GM19099 (cell line): Measurements from ENCODE around the gene ELP4.

ENCODE experiments used
- POLR2A ChIP-seq: IDR thresholded peaks from 3 replicates; pipeline ENCODE4 v1.6.1; 2011; ENCODE audit warnings: low read depth; ENCODE audit not compliant: insufficient read length; ENCODE audit errors: extremely low read depth

The ELP4 gene

DNA sequence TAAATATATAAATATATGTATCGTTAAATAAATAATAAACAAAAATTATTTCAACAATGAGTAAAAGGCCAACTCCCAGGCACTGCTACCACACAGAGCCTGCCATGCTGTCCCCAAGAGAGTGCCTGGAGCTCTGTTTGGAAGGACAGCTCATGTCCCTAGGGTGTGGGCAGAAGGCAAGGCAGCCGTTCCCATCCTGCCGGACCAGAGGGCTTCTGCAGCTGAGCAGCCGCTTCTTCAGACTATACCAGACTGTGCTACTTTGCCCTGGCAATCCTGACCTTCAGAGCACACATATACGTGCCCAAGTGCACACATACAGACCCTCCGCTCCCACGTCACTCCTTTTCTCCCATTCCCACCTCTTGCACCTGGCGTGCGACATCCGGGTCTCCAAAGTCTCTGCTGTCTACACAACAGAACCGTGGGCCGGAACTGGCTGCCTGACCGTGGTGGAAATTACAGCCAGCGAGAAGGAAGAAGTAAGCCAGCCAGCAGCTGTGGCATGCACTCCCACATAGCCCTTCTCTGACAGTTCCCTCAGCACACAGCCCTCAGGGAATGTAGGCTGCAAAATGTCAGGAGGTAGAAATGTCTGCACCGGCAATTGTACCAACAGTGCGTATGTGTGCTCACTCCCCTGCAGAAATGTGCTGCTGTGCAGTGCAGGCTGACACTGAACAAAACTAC is 277.6 kb downstream of the ELP4 start:
- no peak for TF ChIP-seq POLR2A

- TF ChIP-seq POLR2A, result no peak
These were observed 278.5 kb downstream of the ELP4 start for GRCh38 chr11:31788085-31788484.

GRCh38 chr11:31790649-31791048 is 281.1 kb downstream of the ELP4 start:
- TF ChIP-seq POLR2A, result no peak

DNA sequence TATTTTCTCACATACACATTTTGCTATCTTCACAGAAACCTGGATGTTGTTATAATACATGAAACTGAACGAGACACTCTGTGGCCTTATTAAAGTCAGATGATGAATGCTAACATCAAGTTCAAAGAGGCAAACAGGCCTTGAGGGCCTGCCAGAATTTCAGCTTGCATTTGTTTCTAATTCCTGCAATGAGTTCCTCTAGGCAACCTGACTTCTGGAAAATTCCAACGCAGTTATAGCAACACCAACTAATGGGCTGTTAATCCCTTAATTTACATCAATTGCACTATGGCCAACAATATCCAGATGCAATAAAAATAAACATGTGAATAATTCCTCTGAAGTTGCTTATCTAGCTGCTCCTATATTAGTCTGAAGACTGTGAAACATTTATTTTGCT is 282.5 kb downstream of the ELP4 start:
- TF ChIP-seq POLR2A, result no peak

DNA sequence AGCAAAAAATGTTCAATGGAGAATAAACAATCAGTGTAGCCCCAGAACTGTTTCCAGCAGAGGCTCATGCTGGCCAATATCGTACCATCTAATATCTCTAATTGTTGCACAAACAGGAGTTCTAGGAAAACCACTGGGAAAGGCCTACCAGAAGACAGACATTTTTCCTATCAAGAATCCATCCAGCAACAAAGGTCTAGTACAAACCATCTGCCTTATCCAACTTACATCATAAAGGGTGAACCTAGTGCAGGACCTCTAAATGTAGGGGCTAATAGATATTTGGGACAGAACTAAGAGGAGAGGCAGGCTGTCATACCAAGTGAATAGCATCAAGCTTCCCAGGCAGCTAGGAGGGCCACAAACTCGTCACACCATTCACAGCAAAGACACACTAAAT is 282.9 kb downstream of the ELP4 start:
- TF ChIP-seq POLR2A, result no peak

DNA sequence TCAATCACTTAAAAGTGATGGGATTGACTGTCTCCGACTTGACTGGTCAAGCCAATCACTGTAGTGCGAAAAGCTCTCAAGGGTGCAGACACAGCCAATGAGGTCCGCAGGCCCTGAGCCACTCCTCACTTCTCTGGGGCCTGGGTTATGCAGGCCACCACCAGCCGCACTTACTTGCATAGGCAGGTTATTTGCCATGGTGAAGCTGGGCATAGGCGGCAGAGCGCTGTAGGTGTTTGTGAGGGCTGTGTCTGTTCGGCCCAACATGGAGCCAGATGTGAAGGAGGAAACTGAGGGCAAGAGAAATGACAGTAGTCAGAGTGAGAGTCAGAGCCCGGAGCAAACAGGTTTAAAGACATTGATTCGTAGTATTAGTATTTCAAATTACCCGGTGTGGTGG is 283.7 kb downstream of the ELP4 start:
- no peak for TF ChIP-seq POLR2A

- TF ChIP-seq POLR2A, result no peak
These were observed 285.0 kb downstream of the ELP4 start for GRCh38 chr11:31794548-31794947.

DNA sequence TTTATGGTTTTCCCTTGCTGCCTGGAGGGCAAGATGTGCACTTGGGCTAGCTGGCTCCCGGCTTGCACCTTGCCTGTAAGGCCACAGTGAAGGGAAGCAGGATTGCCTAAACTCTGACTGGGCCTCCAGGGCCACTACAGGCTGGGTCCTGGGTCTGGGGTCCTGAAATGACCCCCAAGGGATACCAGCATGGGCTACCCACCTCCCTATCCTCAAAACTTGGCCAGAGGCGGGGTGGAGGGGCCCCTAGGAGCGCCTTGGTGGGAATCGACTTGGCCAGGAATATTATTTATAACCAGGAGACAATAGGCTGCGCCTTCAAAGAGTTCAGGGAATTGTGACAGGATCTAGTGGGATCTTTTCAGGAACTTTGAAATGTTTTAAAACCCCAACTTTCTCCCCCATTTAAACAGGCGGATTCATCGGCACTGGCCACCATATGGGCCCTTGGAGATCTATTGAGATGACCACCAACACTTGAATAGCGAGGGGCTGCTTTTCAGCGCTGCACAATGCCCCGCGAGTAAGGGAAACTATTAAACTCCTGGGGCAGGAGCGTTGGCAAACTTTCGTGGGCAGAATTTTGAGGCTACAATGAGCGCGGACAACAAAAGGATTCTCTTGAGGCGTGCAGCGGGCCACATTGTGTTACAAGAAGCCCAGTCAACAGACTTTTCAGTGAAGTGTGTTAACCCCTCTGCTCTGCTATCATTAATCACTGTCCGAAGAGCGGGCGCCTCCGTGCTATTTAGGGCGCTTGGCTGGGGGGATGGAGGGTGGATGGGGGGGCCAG is 286.3 kb downstream of the ELP4 start:
- TF ChIP-seq POLR2A, result no peak

- TF ChIP-seq POLR2A, result no peak
These were observed 287.1 kb downstream of the ELP4 start for GRCh38 chr11:31796499-31797189.

DNA sequence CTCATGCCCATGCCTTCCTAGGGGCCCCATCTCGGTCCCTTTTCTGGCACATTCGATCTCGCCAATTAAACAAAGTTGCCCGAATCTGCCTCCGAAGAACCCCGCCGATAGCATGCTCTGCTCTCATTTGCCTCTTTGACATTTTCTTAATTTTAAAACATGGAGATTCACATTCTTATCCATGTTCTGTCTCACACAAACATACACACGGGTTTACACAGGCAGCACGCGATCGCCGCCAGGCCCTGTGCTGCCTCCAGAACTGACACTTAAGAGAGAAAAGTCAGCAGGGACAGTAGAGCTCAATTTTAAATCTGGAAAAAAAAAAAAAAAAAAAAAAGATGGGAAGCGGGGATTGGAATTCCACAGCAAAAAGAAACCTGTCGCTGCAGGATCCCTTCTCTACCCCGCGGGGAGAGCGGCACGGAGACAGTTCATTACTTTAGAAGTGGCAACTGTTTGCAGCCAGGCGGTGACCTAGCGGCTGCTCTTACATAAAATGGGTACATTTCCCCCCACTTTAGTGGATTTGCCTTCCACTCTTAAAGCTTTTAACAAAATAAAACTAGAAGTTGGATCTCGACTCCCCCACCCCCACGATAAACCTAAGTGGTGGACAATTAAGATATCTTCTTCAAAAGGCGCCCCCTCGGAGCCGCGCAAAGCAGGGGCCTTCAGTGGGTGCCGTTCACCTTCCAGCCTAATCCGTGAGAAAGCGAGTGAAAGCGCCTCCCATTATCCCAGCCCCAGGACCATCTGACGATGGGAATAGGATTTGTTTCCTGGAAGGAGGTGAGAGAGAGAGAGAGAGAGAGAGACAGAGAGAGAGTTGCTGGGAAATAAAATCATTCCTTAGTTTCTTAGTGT is 287.9 kb downstream of the ELP4 start:
- TF ChIP-seq POLR2A, result no peak

DNA sequence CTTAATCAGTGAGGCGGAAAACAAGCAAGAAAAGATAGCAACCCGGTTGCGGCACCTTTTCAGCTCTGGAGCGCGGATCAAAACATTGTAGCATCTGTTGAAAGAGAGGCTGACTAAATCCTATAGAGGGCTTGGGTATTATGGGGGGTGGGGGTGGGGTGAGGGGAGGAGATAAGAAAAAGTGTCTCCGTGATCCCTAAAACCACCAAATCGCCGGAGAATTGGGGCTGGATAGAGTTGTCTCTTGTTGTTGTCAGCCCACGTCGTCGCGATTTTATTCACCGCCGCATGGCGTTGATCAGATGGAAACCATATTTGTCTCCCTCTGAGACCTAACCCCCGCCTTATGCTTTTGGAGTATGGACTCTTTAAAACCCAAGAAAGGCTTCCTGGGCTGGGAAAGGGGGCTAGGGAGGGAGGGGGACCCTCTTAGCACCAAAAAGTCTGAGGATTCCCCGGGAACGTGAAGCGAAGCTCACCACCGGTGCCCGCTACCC is 288.5 kb downstream of the ELP4 start:
- no peak for TF ChIP-seq POLR2A

GRCh38 chr11:31798554-31799434 is 289.2 kb downstream of the ELP4 start:
- no peak for TF ChIP-seq POLR2A

GRCh38 chr11:31799435-31800397 is 290.1 kb downstream of the ELP4 start:
- no peak for TF ChIP-seq POLR2A
